A549 (cell line): ENCODE results near the gene NRN1L. TPM values are rescaled to one million over a fixed set of nuclear protein-coding genes. Genes with fewer than 3 reads are reported as not detected.

Experiments used
- ATAC-seq, 2 experiments: fragments of 200-7000 bp in 1 of 2; fragments of >200 bp in 1 of 2; cut with Nextera tagmentation in 1 of 2; cut with Tn5 transposase in 1 of 2; 3 replicates each; pipeline versions ENCODE4 v1.8.0 to v1.9.1; 2018 to 2020; ENCODE audit warnings: mild to moderate bottlenecking in 1 of 2, moderate library complexity in 1 of 2
- CTCF ChIA-PET: fragments of 300-600 bp; sonication (Branson Sonifier 250); formaldehyde crosslinking; extraction: SDS; loops from one replicate; lab custom pipeline; 2021; ENCODE audit warnings: antibody characterized with exemption, inconsistent platforms; lab: Yijun Ruan, JAX
- POLR2A ChIA-PET: fragments of 350-600 bp; formaldehyde crosslinking; extraction: SDS; loops from one replicate; lab custom pipeline; 2021; ENCODE audit warnings: antibody characterized with exemption, inconsistent platforms; lab: Yijun Ruan, JAX
- DNase-seq, 2 experiments: peaks; one replicate each; pipeline versions ENCODE4 v3.0.0 to v3.0.0-alpha.2; 2011 to 2016; ENCODE audit warnings: low read depth in 1 of 2, low spot score in 1 of 2
- FAIRE-seq: peaks from 2 replicates; lab custom pipeline; 2011; peaks lifted over from hg19 to GRCh38; lab: Jason Lieb, UNC
- H3K27ac ChIP-seq, 2 experiments: fragments of >200 bp; sonication (Bioruptor Twin); formaldehyde crosslinking; 3 replicates each; pipeline ENCODE4 v1.5.1; 2016 to 2017
- H3K4me1 ChIP-seq: fragments of >200 bp; sonication (Bioruptor Twin); formaldehyde crosslinking; 3 replicates; pipeline ENCODE4 v1.6.1; 2016
- H3K4me2 ChIP-seq: fragments of >200 bp; sonication (Bioruptor Twin); formaldehyde crosslinking; 3 replicates; pipeline ENCODE4 v1.6.1; 2016
- H3K4me3 ChIP-seq: fragments of >200 bp; sonication (Bioruptor Twin); formaldehyde crosslinking; 3 replicates; pipeline ENCODE4 v1.5.1; 2016
- H3K9me3 ChIP-seq: fragments of >200 bp; sonication (Bioruptor Twin); formaldehyde crosslinking; 3 replicates; pipeline ENCODE4 v1.6.1; 2016
- CEBPB ChIP-seq, 2 experiments: fragments of >200 bp in 1 of 2; sonication (Bioruptor Twin) in 1 of 2; formaldehyde crosslinking in 1 of 2; IDR thresholded peaks; 2 replicates each; pipeline ENCODE4 v1.6.1; 2012 to 2016
- EHMT2 ChIP-seq: fragments of 200-600 bp; sonication (generic); IDR thresholded peaks from 2 replicates; pipeline ENCODE4 v1.6.1; 2016; ENCODE audit warnings: antibody characterized with exemption, low read depth, mild to moderate bottlenecking, moderate library complexity
- JUN ChIP-seq, 2 experiments: fragments of >200 bp; sonication (Bioruptor Twin); formaldehyde crosslinking; IDR thresholded peaks; 2 replicates in 1 of 2; 3 replicates in 1 of 2; pipeline ENCODE4 v1.6.1; 2016 to 2017
- JUNB ChIP-seq: fragments of >200 bp; sonication (Bioruptor Twin); formaldehyde crosslinking; IDR thresholded peaks from 2 replicates; pipeline ENCODE4 v1.6.1; 2016
- KDM1A ChIP-seq: fragments of 200-600 bp; sonication (generic); IDR thresholded peaks from 2 replicates; pipeline ENCODE4 v1.6.1; 2016; ENCODE audit warnings: low read depth, mild to moderate bottlenecking
- KDM5A ChIP-seq: fragments of 200-600 bp; sonication (generic); IDR thresholded peaks from 2 replicates; pipeline ENCODE4 v1.6.1; 2016; ENCODE audit warnings: antibody characterized with exemption, mild to moderate bottlenecking
- MAZ ChIP-seq: fragments of 150-350 bp; IDR thresholded peaks from 2 replicates; pipeline ENCODE4 v1.6.1; 2014; ENCODE audit warnings: antibody characterized with exemption, low read depth, low read length, borderline replicate concordance
- MYC ChIP-seq: IDR thresholded peaks from 2 replicates; pipeline ENCODE4 v1.6.1; 2012; ENCODE audit warnings: mild to moderate bottlenecking, inconsistent platforms, low read length, improper control_type of control experiment, borderline replicate concordance
- NPAS2 ChIP-seq: fragments of 250-450 bp; sonication (Bioruptor Pico); IDR thresholded peaks from 2 replicates; pipeline ENCODE4 v1.8.0; 2022; ENCODE audit warnings: mild to moderate bottlenecking, moderate library complexity, borderline replicate concordance
- NR3C1 ChIP-seq: fragments of >200 bp; sonication (Bioruptor Twin); formaldehyde crosslinking; IDR thresholded peaks from 3 replicates; pipeline ENCODE4 v1.6.1; 2017
- PHF8 ChIP-seq: fragments of 200-600 bp; sonication (generic); IDR thresholded peaks from 2 replicates; pipeline ENCODE4 v1.6.1; 2016; ENCODE audit warnings: low read depth, mild to moderate bottlenecking, antibody characterized with exemption, moderate library complexity, borderline replicate concordance
- POLR2AphosphoS2 ChIP-seq: conservative IDR thresholded peaks from 2 replicates; pipeline ENCODE4 v1.6.1; 2012; ENCODE audit warnings: low read length, improper control_type of control experiment, inconsistent platforms
- RARB ChIP-seq: fragments of 250-450 bp; sonication (Bioruptor Pico); IDR thresholded peaks from 2 replicates; pipeline ENCODE4 v1.8.0; 2021; ENCODE audit warnings: mild to moderate bottlenecking, moderate library complexity
- RNF2 ChIP-seq: fragments of 200-600 bp; sonication (generic); IDR thresholded peaks from 2 replicates; pipeline ENCODE4 v1.6.1; 2016; ENCODE audit warnings: low read depth, mild to moderate bottlenecking, antibody characterized with exemption, moderate library complexity, borderline replicate concordance
- TFCP2L1 ChIP-seq: fragments of 250-450 bp; sonication (Bioruptor Pico); IDR thresholded peaks from 2 replicates; pipeline ENCODE4 v1.5.0; 2021; ENCODE audit warnings: mild to moderate bottlenecking
- ZFP36 ChIP-seq: fragments of 450-650 bp; IDR thresholded peaks from 2 replicates; pipeline ENCODE4 v1.6.1; 2014; ENCODE audit warnings: borderline replicate concordance; ENCODE audit not compliant: partially characterized antibody
- WGBS: methylation state at CpG from one replicate; pipeline ENCODE4 v1.1.6; 2017; ENCODE audit errors: missing lambda C conversion rate; 5-methylcytosine and 5-hydroxymethylcytosine counted together
- polyA plus RNA-seq, 4 experiments: library from polyadenylated mRNA; depleted of rRNA in 3 of 4; stranded (reverse); fragments of >200 nt; fragmentation: RNase III in 1 of 4; extraction: RNeasy Plus Mini Kit Qiagen cat#74134 plus additional on column Dnase treatment in 1 of 4; gene quantifications; 2 replicates in 3 of 4; 3 replicates in 1 of 4; pipeline ENCODE4 v1.2.3, GENCODE V29; 2011 to 2017
- TF ChIP-seq, protein P1 (sequence below): fragments of >200 bp; sonication (Bioruptor Twin); formaldehyde crosslinking; IDR thresholded peaks from 2 replicates; pipeline ENCODE4 v1.6.1; 2016
- TF ChIP-seq, protein P2 (sequence below): IDR thresholded peaks from 2 replicates; pipeline ENCODE4 v1.6.1; 2012; ENCODE audit warnings: low read depth, borderline replicate concordance
- TF ChIP-seq, protein P3 (sequence below): fragments of 200-600 bp; sonication (generic); IDR thresholded peaks from 2 replicates; pipeline ENCODE4 v1.6.1; 2016; ENCODE audit warnings: antibody characterized with exemption, mild to moderate bottlenecking, moderate library complexity
- TF ChIP-seq, protein P4 (sequence below): fragments of 450-650 bp; IDR thresholded peaks from 2 replicates; pipeline ENCODE4 v1.6.1; 2014; ENCODE audit warnings: antibody characterized with exemption
- TF ChIP-seq, protein P5 (sequence below): fragments of 150-350 bp; IDR thresholded peaks from 2 replicates; pipeline ENCODE4 v1.6.1; 2014; ENCODE audit warnings: low read depth, mild to moderate bottlenecking, low read length
- TF ChIP-seq, protein P6 (sequence below): fragments of >200 bp; sonication (Bioruptor Twin); formaldehyde crosslinking; IDR thresholded peaks from 3 replicates; pipeline ENCODE4 v1.6.1; 2016

NRN1L gene
- polyA plus RNA-seq, 2 of the 4 experiments (the other 2 are of a cell fraction), result 0.22 TPM; not detected in 1

DNA sequence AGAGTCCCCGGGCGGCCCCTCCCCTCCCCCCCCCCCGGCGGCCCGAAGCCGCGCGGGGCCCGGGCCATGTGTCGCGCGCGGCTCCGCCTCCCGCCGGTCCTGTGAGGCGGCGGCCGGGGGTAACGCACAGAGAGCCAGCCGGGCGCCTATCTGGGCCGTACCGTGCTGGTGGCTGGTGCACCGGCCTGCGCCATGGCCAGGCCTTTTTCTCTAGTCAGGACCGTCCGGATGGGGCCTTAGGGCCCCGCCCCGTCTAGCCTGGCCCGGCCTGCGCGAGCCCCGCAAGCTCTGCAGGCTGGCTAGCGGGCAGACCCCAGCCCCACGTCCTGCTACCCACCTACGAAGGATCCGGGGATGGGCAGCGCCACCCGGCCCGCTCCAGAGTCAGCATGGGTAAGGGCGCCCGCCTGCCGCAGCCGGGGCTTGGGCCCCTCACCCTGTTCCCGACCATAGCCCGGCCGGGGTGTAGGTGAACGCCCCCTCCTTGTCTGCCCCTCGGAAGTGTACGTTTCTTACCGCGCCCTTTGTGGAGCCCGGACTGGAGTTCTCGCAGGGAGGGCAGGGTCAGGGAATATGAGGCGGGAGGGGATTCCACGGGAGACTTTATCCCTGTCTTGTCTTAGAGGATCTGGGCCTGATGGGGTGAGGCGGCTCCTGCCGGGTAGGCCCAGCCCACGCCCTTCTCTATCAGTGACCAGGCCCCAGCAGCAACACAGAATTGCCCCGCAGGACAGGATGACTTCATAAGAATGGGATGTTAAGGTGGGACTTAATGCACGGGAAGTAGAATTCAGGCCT, 37.4 kb upstream of the NRN1L start, which contains the start of gene CENPT:
Gene CENPT (minus strand): TSS at position 630 of the 798 bp plus-strand sequence. CDS start 13,834 bp downstream, outside the sequence.
- TF ChIP-seq EHMT2 (no peak), TFCP2L1 (CRISPR knock-in tag) (peak; percentile 47; the same call in 1 of the 2 replicates), PHF8 (0 out of 2 replicates have a peak, but pooled peaks have one; percentile 46), POLR2AphosphoS2 (no peak), KDM5A (peak; percentile 40; the same call in 1 of the 2 replicates), MYC (peak; percentile 28; the same call in 1 of the 2 replicates), RNF2 (no peak), JUN (IDR thresholded peaks at IDR 0.05) (peak in 1 of 2 experiments; percentile 45; a peak in 4 of 5 replicates)
- FAIRE-seq, result no peak
- under 1% methylated on average over 19 of the region's 62 CpGs for WGBS

DNA sequence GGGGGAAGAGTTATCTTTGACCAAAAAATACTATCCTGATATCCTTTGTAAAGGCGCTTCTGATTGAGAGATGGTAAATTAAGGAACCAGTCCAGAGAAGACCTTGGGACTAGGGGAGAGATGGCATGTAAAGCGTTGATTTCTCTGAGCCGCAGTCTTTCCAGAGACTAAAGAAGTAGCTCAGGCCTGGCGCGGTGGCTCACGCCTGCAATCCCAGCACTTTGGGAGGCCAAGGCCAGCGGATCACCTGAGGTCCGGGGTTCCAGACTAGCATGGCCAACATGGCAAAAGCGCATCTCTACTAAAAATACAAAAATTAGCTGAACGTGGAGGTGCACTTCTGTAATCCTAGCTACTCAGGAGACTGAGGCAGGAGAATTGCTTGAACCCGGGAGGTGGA, 36.6 kb upstream of the NRN1L start:
- H3K9me3 ChIP-seq, result no peaks in the 10 kb centered on the region
- H3K4me1 ChIP-seq, result peaks cover 35% of the 10 kb centered on the region
- WGBS, result 93% methylated on average over 11 of the region's 11 CpGs
- DNase-seq (no peak), FAIRE-seq (no peak), ATAC-seq (no peak)
- POLR2A ChIA-PET, result no interaction called here
- H3K4me2 ChIP-seq, result peak overlapping the region; percentile 98
- H3K27ac ChIP-seq, result peak overlapping the region; percentile 89 to 98
- peak overlapping the region; percentile 93 for H3K4me3 ChIP-seq
- TF ChIP-seq NR3C1 (no peak), NPAS2 (CRISPR knock-in tag) (no peak), POLR2AphosphoS2 (no peak), CEBPB (IDR thresholded peaks at IDR 0.05) (no peak), JUN (IDR thresholded peaks at IDR 0.05) (no peak), ZFP36 (no peak)
- TF ChIP-seq, protein P1, sequence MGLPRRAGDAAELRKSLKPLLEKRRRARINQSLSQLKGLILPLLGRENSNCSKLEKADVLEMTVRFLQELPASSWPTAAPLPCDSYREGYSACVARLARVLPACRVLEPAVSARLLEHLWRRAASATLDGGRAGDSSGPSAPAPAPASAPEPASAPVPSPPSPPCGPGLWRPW, result no peak
- CTCF ChIA-PET, result interaction anchor here (0.9 to 3.5 kb wide), 6 partner anchors 9 to 301 kb away, joined by 3 to 17 read pairs (median 3); partner anchors contain the start of gene NRN1L

More for the DNA sequence above, 37.4 kb upstream of the NRN1L start, which contains the start of gene CENPT:
- peak within 1 kb of the TSS; percentile 93 for H3K4me3 ChIP-seq
- ChIA-PET POLR2A (no interaction called here), CTCF (interaction anchor here (1.3 to 4.1 kb wide), 4 partner anchors 31 to 36 kb away, joined by 3 to 38 read pairs (median 13); partner anchors contain the start of gene NRN1L)
- peak in 1 of 2 experiments; percentile 66 for DNase-seq
- ATAC-seq, result peak; percentile 64 to 72
- H3K27ac ChIP-seq, result peak within 1 kb of the TSS; percentile 89 to 98
- H3K4me2 ChIP-seq, result peak within 1 kb of the TSS; percentile 98
- H3K4me1 ChIP-seq, result peaks cover 40% of the 10 kb centered on the region
- H3K9me3 ChIP-seq, result no peaks in the 10 kb centered on the region

DNA sequence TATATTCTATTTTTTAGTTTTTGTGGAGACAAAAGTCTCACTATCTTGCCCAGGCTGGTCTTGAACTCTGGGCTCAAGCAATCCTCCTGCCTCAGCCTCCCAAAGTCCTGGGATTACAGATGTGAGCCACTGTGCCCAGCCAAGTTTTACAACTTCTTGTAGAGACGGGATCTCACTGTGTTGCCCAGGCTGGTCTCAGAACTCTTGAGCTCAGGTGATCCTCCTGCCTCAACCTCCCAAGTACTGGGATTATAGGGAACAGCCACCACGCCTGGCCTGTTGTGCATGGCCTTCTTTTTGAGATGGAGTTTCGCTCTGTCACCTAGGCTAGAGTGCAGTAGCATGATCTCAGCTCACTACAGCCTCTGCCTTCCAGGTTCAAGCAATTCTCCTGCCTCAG, 31.0 kb upstream of the NRN1L start:
- Histone ChIP-seq H3K27ac (no peak overlapping the region), H3K4me3 (no peak overlapping the region), H3K9me3 (no peaks in the 10 kb centered on the region), H3K4me1 (peaks cover 30% of the 10 kb centered on the region), H3K4me2 (no peak overlapping the region)
- CTCF ChIA-PET, result interaction anchor here (1.7 to 4.3 kb wide), 3 partner anchors 17 to 37 kb away, joined by 5 to 21 read pairs (median 13); partner anchors contain the start of gene NRN1L
- 98% methylated on average over 3 of the region's 3 CpGs for WGBS
- no peak for FAIRE-seq
- no peak for ATAC-seq
- DNase-seq, result no peak
- POLR2A ChIA-PET, result no interaction called here
- TF ChIP-seq, protein P2, sequence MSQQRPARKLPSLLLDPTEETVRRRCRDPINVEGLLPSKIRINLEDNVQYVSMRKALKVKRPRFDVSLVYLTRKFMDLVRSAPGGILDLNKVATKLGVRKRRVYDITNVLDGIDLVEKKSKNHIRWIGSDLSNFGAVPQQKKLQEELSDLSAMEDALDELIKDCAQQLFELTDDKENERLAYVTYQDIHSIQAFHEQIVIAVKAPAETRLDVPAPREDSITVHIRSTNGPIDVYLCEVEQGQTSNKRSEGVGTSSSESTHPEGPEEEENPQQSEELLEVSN, result no peak
- TF ChIP-seq, protein P3, sequence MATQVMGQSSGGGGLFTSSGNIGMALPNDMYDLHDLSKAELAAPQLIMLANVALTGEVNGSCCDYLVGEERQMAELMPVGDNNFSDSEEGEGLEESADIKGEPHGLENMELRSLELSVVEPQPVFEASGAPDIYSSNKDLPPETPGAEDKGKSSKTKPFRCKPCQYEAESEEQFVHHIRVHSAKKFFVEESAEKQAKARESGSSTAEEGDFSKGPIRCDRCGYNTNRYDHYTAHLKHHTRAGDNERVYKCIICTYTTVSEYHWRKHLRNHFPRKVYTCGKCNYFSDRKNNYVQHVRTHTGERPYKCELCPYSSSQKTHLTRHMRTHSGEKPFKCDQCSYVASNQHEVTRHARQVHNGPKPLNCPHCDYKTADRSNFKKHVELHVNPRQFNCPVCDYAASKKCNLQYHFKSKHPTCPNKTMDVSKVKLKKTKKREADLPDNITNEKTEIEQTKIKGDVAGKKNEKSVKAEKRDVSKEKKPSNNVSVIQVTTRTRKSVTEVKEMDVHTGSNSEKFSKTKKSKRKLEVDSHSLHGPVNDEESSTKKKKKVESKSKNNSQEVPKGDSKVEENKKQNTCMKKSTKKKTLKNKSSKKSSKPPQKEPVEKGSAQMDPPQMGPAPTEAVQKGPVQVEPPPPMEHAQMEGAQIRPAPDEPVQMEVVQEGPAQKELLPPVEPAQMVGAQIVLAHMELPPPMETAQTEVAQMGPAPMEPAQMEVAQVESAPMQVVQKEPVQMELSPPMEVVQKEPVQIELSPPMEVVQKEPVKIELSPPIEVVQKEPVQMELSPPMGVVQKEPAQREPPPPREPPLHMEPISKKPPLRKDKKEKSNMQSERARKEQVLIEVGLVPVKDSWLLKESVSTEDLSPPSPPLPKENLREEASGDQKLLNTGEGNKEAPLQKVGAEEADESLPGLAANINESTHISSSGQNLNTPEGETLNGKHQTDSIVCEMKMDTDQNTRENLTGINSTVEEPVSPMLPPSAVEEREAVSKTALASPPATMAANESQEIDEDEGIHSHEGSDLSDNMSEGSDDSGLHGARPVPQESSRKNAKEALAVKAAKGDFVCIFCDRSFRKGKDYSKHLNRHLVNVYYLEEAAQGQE, result no peak
- TF ChIP-seq, protein P4, sequence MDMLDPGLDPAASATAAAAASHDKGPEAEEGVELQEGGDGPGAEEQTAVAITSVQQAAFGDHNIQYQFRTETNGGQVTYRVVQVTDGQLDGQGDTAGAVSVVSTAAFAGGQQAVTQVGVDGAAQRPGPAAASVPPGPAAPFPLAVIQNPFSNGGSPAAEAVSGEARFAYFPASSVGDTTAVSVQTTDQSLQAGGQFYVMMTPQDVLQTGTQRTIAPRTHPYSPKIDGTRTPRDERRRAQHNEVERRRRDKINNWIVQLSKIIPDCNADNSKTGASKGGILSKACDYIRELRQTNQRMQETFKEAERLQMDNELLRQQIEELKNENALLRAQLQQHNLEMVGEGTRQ, result no peak
- TF ChIP-seq, protein P5, sequence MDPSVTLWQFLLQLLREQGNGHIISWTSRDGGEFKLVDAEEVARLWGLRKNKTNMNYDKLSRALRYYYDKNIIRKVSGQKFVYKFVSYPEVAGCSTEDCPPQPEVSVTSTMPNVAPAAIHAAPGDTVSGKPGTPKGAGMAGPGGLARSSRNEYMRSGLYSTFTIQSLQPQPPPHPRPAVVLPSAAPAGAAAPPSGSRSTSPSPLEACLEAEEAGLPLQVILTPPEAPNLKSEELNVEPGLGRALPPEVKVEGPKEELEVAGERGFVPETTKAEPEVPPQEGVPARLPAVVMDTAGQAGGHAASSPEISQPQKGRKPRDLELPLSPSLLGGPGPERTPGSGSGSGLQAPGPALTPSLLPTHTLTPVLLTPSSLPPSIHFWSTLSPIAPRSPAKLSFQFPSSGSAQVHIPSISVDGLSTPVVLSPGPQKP, result no peak
- no peak for TF ChIP-seq TFCP2L1 (CRISPR knock-in tag)
- TF ChIP-seq KDM1A, result no peak
- TF ChIP-seq, protein P1, result no peak
- TF ChIP-seq RARB (CRISPR knock-in tag), result no peak
- TF ChIP-seq MAZ, result no peak
- TF ChIP-seq, protein P6, sequence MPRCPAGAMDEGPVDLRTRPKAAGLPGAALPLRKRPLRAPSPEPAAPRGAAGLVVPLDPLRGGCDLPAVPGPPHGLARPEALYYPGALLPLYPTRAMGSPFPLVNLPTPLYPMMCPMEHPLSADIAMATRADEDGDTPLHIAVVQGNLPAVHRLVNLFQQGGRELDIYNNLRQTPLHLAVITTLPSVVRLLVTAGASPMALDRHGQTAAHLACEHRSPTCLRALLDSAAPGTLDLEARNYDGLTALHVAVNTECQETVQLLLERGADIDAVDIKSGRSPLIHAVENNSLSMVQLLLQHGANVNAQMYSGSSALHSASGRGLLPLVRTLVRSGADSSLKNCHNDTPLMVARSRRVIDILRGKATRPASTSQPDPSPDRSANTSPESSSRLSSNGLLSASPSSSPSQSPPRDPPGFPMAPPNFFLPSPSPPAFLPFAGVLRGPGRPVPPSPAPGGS, result no peak
- no peak for TF ChIP-seq JUNB
